Tibial artery (tissue), 4 donors: ENCODE data around the gene TCP1.
A peak's percentile ranks its signal among the peaks of the same experiment; 100 is the strongest.

Experiments
- DNase-seq, 2 donors: peaks; one replicate each; pipeline ENCODE4 v3.0.0-alpha.2; 2019
- H3K27ac ChIP-seq, 2 donors: fragments of 200-600 bp; sonication (generic) in 1 of 2; 1 replicate in 1 of 2; 2 replicates in 1 of 2; pipeline ENCODE4 v1.5.1; 2018 to 2019; ENCODE audit warnings: mild to moderate bottlenecking in 1 of 2
- H3K27me3 ChIP-seq, 2 donors: fragments of 200-600 bp; sonication (generic) in 1 of 2; one replicate each; pipeline versions ENCODE4 v1.5.1 to v1.6.0; 2016 to 2019
- H3K36me3 ChIP-seq, 3 donors: fragments of 200-600 bp; sonication (generic) in 2 of 3; one replicate each; pipeline ENCODE4 v1.5.1; 2016 to 2019; ENCODE audit warnings: mild to moderate bottlenecking in 2 of 3
- H3K4me1 ChIP-seq, 4 donors: fragments of 200-600 bp; sonication (generic) in 2 of 4; 1 replicate in 3 of 4; 2 replicates in 1 of 4; pipeline ENCODE4 v1.5.1; 2016 to 2019
- H3K4me3 ChIP-seq, 2 donors: fragments of 200-600 bp; sonication (generic) in 1 of 2; 1 replicate in 1 of 2; 2 replicates in 1 of 2; pipeline ENCODE4 v1.5.1; 2018 to 2019; ENCODE audit warnings: mild to moderate bottlenecking in 2 of 2
- H3K9me3 ChIP-seq, 3 donors: fragments of 200-600 bp; sonication (generic) in 1 of 3; one replicate each; pipeline ENCODE4 v1.5.1; 2016 to 2019
- CTCF ChIP-seq, 2 experiments: fragments of 200-600 bp in 1 of 2; fragments of 450-650 bp in 1 of 2; IDR thresholded peaks; one replicate each; pipeline ENCODE4 v1.5.1; 2017 to 2019; ENCODE audit warnings: antibody characterized with exemption in 2 of 2, mild to moderate bottlenecking in 1 of 2, moderate library complexity in 1 of 2
- intact Hi-C: fragments of 100-400 bp; cut with DNase I; formaldehyde crosslinking; loops from one replicate; pipeline ENCODE4 v1.15.0; 2023; ENCODE audit warnings: low total_unique reads

Gene TCP1

GRCh38 chr6:159833556-159833955, 44.2 kb upstream of the TCP1 start:
- Histone ChIP-seq H3K9me3 (no peaks in the 10 kb centered on the region), H3K27ac (peak overlapping the region; percentile 5 to 12), H3K4me1 (peaks cover 0 to 53% (median 18%) of the 10 kb centered on the region in 4 donors), H3K36me3 (no peaks in the 10 kb centered on the region), H3K4me3 (no peak overlapping the region), H3K27me3 (no peaks in the 10 kb centered on the region)
- peak in 1 of 2 donors; percentile 10 for DNase-seq
- peak; percentile 17 to 33 for TF ChIP-seq CTCF (IDR thresholded peaks at IDR 0.05)
- intact Hi-C loops = loop anchor here (5.0 kb wide), 1 partner anchor 41 kb away; the partner anchor contains the start of gene MRPL18

GRCh38 chr6:159832946-159833345, 43.5 kb upstream of the TCP1 start:
- intact Hi-C loops = loop anchor here (5.0 kb wide), 1 partner anchor 41 kb away; the partner anchor contains the start of gene MRPL18
- no peak for TF ChIP-seq CTCF (IDR thresholded peaks at IDR 0.05)
- Histone ChIP-seq H3K27ac (no peak overlapping the region), H3K9me3 (no peaks in the 10 kb centered on the region), H3K4me3 (no peak overlapping the region), H3K36me3 (no peaks in the 10 kb centered on the region), H3K27me3 (no peaks in the 10 kb centered on the region), H3K4me1 (peaks cover 0 to 53% (median 18%) of the 10 kb centered on the region in 4 donors)
- peak in 1 of 2 donors; percentile 3 for DNase-seq

GRCh38 chr6:159831373-159831679, 41.9 kb upstream of the TCP1 start:
- Histone ChIP-seq H3K9me3 (no peaks in the 10 kb centered on the region), H3K4me1 (peaks cover 0 to 44% (median 15%) of the 10 kb centered on the region in 4 donors), H3K36me3 (no peaks in the 10 kb centered on the region), H3K4me3 (no peak overlapping the region), H3K27me3 (no peaks in the 10 kb centered on the region), H3K27ac (no peak overlapping the region)
- intact Hi-C loops = loop anchor here (5.0 kb wide), 1 partner anchor 39 kb away; the partner anchor contains the start of gene MRPL18
- TF ChIP-seq CTCF (IDR thresholded peaks at IDR 0.05) = no peak
- peak in 1 of 2 donors; percentile 48 for DNase-seq

GRCh38 chr6:159830501-159831372, 41.3 kb upstream of the TCP1 start:
- Histone ChIP-seq H3K9me3 (no peaks in the 10 kb centered on the region), H3K27me3 (no peaks in the 10 kb centered on the region), H3K27ac (no peak overlapping the region), H3K4me3 (no peak overlapping the region), H3K36me3 (no peaks in the 10 kb centered on the region), H3K4me1 (peaks cover 0 to 38% (median 13%) of the 10 kb centered on the region in 4 donors)
- intact Hi-C loops = loop anchor here (5.0 kb wide), 1 partner anchor 38 kb away; the partner anchor contains the start of gene MRPL18
- no peak for TF ChIP-seq CTCF (IDR thresholded peaks at IDR 0.05)
- DNase-seq = peak in 1 of 2 donors; percentile 48

- Histone ChIP-seq H3K27ac (no peak overlapping the region), H3K36me3 (no peaks in the 10 kb centered on the region), H3K4me3 (no peak overlapping the region), H3K27me3 (no peaks in the 10 kb centered on the region), H3K9me3 (no peaks in the 10 kb centered on the region), H3K4me1 (peaks cover 0 to 30% (median 7%) of the 10 kb centered on the region in 4 donors)
- intact Hi-C loops = no loop called here
- no peak for DNase-seq
- TF ChIP-seq CTCF (IDR thresholded peaks at IDR 0.05) = no peak
Observed at GRCh38 chr6:159829526-159829925, 40.1 kb upstream of the TCP1 start.
